A549 (cell line): Measurements from ENCODE around the gene ZNF845.

Experiments used
- CEBPB ChIP-seq, 2 experiments: fragments of >200 bp in 1 of 2; sonication (Bioruptor Twin) in 1 of 2; formaldehyde crosslinking in 1 of 2; IDR thresholded peaks; 2 replicates each; pipeline ENCODE4 v1.6.1; 2012 to 2016
- CTCF ChIP-seq: fragments of >200 bp; sonication (Bioruptor Twin); formaldehyde crosslinking; IDR thresholded peaks from 3 replicates; pipeline ENCODE4 v1.5.1; 2016
- HDAC2 ChIP-seq: fragments of 200-600 bp; sonication (generic); IDR thresholded peaks from 2 replicates; pipeline ENCODE4 v1.6.1; 2016
- HMGXB4 ChIP-seq: fragments of 250-450 bp; sonication (Bioruptor Pico); IDR thresholded peaks from 2 replicates; pipeline ENCODE4 v1.5.0; 2021; ENCODE audit warnings: mild to moderate bottlenecking, moderate library complexity, borderline replicate concordance
- JUN ChIP-seq, 2 experiments: fragments of >200 bp; sonication (Bioruptor Twin); formaldehyde crosslinking; IDR thresholded peaks; 2 replicates in 1 of 2; 3 replicates in 1 of 2; pipeline ENCODE4 v1.6.1; 2016 to 2017
- KDM1A ChIP-seq: fragments of 200-600 bp; sonication (generic); IDR thresholded peaks from 2 replicates; pipeline ENCODE4 v1.6.1; 2016; ENCODE audit warnings: low read depth, mild to moderate bottlenecking
- MAX ChIP-seq: IDR thresholded peaks from 2 replicates; pipeline ENCODE4 v1.6.1; 2012
- POLR2A ChIP-seq: IDR thresholded peaks from 2 replicates; pipeline ENCODE4 v1.6.1; 2012; ENCODE audit warnings: mild to moderate bottlenecking, low read length
- RAD21 ChIP-seq, 2 experiments: fragments of >200 bp in 1 of 2; sonication (Bioruptor Twin) in 1 of 2; formaldehyde crosslinking in 1 of 2; IDR thresholded peaks in 1 of 2; conservative IDR thresholded peaks in 1 of 2; 2 replicates in 1 of 2; 3 replicates in 1 of 2; pipeline ENCODE4 v1.6.1; 2012 to 2018; ENCODE audit warnings: inconsistent platforms in 1 of 2
- REST ChIP-seq: fragments of 200-600 bp; sonication (generic); IDR thresholded peaks from 2 replicates; pipeline ENCODE4 v1.6.1; 2016; ENCODE audit warnings: antibody characterized with exemption, mild to moderate bottlenecking, moderate library complexity
- RFX5 ChIP-seq: fragments of 450-650 bp; IDR thresholded peaks from 2 replicates; pipeline ENCODE4 v1.7.1; 2014; ENCODE audit warnings: antibody characterized with exemption, mild to moderate bottlenecking, moderate library complexity

GRCh38 chr19:53389978-53390377 lies 56.4 kb downstream of the ZNF845 start:
- no peak for TF ChIP-seq CTCF
- no peak for TF ChIP-seq POLR2A
- TF ChIP-seq CEBPB (IDR thresholded peaks at IDR 0.05): no peak
- TF ChIP-seq KDM1A: no peak
- TF ChIP-seq REST: no peak
- no peak for TF ChIP-seq HMGXB4 (CRISPR knock-in tag)
- no peak for TF ChIP-seq MAX
- no peak for TF ChIP-seq HDAC2
- no peak for TF ChIP-seq RAD21 (conservative IDR thresholded peaks at IDR 0.05 in 1 of 2, IDR thresholded peaks at IDR 0.05 in 1 of 2)
- TF ChIP-seq JUN (IDR thresholded peaks at IDR 0.05): no peak
- TF ChIP-seq RFX5: no peak
